Endothelial cell of umbilical vein (primary cell): Measurements from ENCODE around the gene PACSIN2. TPM values are rescaled to one million over a fixed set of nuclear protein-coding genes. Genes with fewer than 3 reads are reported as not detected.

ENCODE experiments used
- BruUV-seq: library from RNA; stranded (reverse); fragments of 400-500 nt; replicated peaks from 2 replicates; lab custom pipeline; 2021; lab: Mats Ljungman, UMichigan
- CTCF ChIA-PET: fragments of 300-600, 350-600 bp; sonication (Branson Sonifier 250); formaldehyde crosslinking; loops from one replicate; lab custom pipeline; 2021; ENCODE audit warnings: antibody characterized with exemption, inconsistent platforms; lab: Charles Lee
- POLR2A ChIA-PET: fragments of 300-600, 350-600 bp; sonication (Branson Sonifier 250); formaldehyde crosslinking; loops from one replicate; lab custom pipeline; 2021; ENCODE audit warnings: antibody characterized with exemption, inconsistent platforms; lab: Charles Lee
- DNase-seq: peaks from one replicate; pipeline ENCODE4 v3.0.0-alpha.2; 2011; ENCODE audit warnings: low read depth, low spot score
- FAIRE-seq: peaks from 2 replicates; lab custom pipeline; 2011; peaks lifted over from hg19 to GRCh38; lab: Jason Lieb, UNC
- H2AFZ ChIP-seq: 2 replicates; pipeline ENCODE4 v1.6.0; 2012; ENCODE audit warnings: low read depth, low read length, control low read depth, inconsistent platforms
- H3K27ac ChIP-seq: 2 replicates; pipeline ENCODE4 v1.5.1; 2011; ENCODE audit warnings: low read depth, mild to moderate bottlenecking, control low read depth, low read length, moderate library complexity; ENCODE audit not compliant: insufficient read depth
- H3K27me3 ChIP-seq, 2 experiments: 2 replicates each; pipeline versions ENCODE4 v1.6.0 to v1.6.1; 2011; ENCODE audit warnings: low read length in 2 of 2, mixed read lengths in 1 of 2; ENCODE audit not compliant: control insufficient read depth in 2 of 2, insufficient read depth in 2 of 2
- H3K36me3 ChIP-seq, 2 experiments: 2 replicates in 1 of 2; 3 replicates in 1 of 2; pipeline ENCODE4 v1.5.1; 2011; ENCODE audit warnings: low read length in 2 of 2, mild to moderate bottlenecking in 1 of 2, moderate library complexity in 1 of 2; ENCODE audit not compliant: control insufficient read depth in 2 of 2, insufficient read depth in 2 of 2; ENCODE audit errors: extremely low read depth in 1 of 2
- H3K4me1 ChIP-seq: 3 replicates; pipeline ENCODE4 v1.5.1; 2011; ENCODE audit warnings: mild to moderate bottlenecking, low read length; ENCODE audit not compliant: control insufficient read depth, insufficient read depth; ENCODE audit errors: extremely low read depth
- H3K4me2 ChIP-seq: 2 replicates; pipeline ENCODE4 v1.6.1; 2011; ENCODE audit warnings: low read length, control low read depth, mixed read lengths; ENCODE audit not compliant: insufficient read depth
- H3K4me3 ChIP-seq, 3 experiments: fragments of 200-600 bp in 1 of 3; sonication (generic), shearing (Covaris generic) in 1 of 3; replicated peaks in 1 of 3; 2 replicates each; pipeline ENCODE4 v1.5.1; 2011 to 2016; ENCODE audit warnings: control low read depth in 3 of 3, low read length in 3 of 3, mild to moderate bottlenecking in 2 of 3, inconsistent platforms in 1 of 3, low read depth in 1 of 3, moderate library complexity in 1 of 3; ENCODE audit not compliant: insufficient read depth in 1 of 3
- H3K79me2 ChIP-seq: 2 replicates; pipeline ENCODE4 v1.6.0; 2012; ENCODE audit warnings: low read length, inconsistent platforms; ENCODE audit not compliant: control insufficient read depth, insufficient read depth
- H3K9ac ChIP-seq: replicated peaks from 2 replicates; pipeline ENCODE3; 2011; ENCODE audit warnings: low read length, control low read depth; ENCODE audit not compliant: insufficient read depth; ENCODE audit errors: extremely low read depth
- H3K9me1 ChIP-seq: replicated peaks from 3 replicates; pipeline ENCODE4 v1.6.0; 2011; ENCODE audit warnings: mild to moderate bottlenecking, low read length; ENCODE audit not compliant: control insufficient read depth, insufficient read depth; ENCODE audit errors: extremely low read depth
- H3K9me3 ChIP-seq: replicated peaks from 2 replicates; pipeline ENCODE4 v1.5.1; 2012; ENCODE audit warnings: low read length, inconsistent platforms; ENCODE audit not compliant: control insufficient read depth, insufficient read depth
- H4K20me1 ChIP-seq: replicated peaks from 2 replicates; pipeline ENCODE3; 2011; ENCODE audit warnings: mild to moderate bottlenecking, low read length; ENCODE audit not compliant: control insufficient read depth, insufficient read depth; ENCODE audit errors: extremely low read depth
- EZH2 ChIP-seq: IDR thresholded peaks from 2 replicates; pipeline ENCODE4 v1.6.1; 2012; ENCODE audit warnings: borderline replicate concordance, low read depth, mild to moderate bottlenecking, moderate library complexity, low read length, inconsistent platforms; ENCODE audit not compliant: severe bottlenecking
- JUN ChIP-seq: IDR thresholded peaks from 2 replicates; pipeline ENCODE4 v1.6.1; 2011; ENCODE audit warnings: borderline replicate concordance, low read depth; ENCODE audit not compliant: insufficient read length, insufficient read depth
- POLR2A ChIP-seq: IDR thresholded peaks from 2 replicates; pipeline ENCODE4 v1.6.1; 2012; ENCODE audit warnings: low read depth, mild to moderate bottlenecking, control low read depth, low read length
- dilution Hi-C: fragments of 300-500 bp; cut with MboI; formaldehyde crosslinking; loops from one replicate; pipeline ENCODE4 v1.15.0; 2019; ENCODE audit warnings: low sequenced_read_pairs; ENCODE audit not compliant: extremely low pct_ligation_motif_present
- intact Hi-C: fragments of 100-400 bp; cut with micrococcal nuclease; formaldehyde crosslinking; loops from one replicate; pipeline ENCODE4 v1.10.0; 2022
- polyA plus RNA-seq, 4 experiments: library from polyadenylated mRNA; depleted of rRNA in 3 of 4; stranded (reverse) in 3 of 4; unstranded in 1 of 4; fragments of >200 nt; gene quantifications; 2 replicates each; pipeline versions ENCODE4 v1.2.1 to v1.2.3, GENCODE V29; 2011 to 2012; ENCODE audit warnings: missing spikeins in 1 of 4
- total RNA-seq: library from RNA; stranded (reverse); gene quantifications from 2 replicates; pipeline ENCODE4 v1.2.3, GENCODE V29; 2021
- TF ChIP-seq, protein P1 (sequence below), 2 donors: IDR thresholded peaks; 1 replicate in 1 of 2; 2 replicates in 1 of 2; pipeline ENCODE4 v1.5.1; 2011; ENCODE audit warnings: low read length in 2 of 2, mild to moderate bottlenecking in 2 of 2, moderate library complexity in 2 of 2, control low read depth in 1 of 2, inconsistent platforms in 1 of 2, low read depth in 1 of 2; ENCODE audit not compliant: insufficient read depth in 1 of 2; ENCODE audit errors: extremely low read depth in 1 of 2

PACSIN2 gene
- total and polyA plus RNA-seq, 2 donors (not counting 3 experiments of a cell fraction or from before 2014, with no cell fraction given), result 46.2 to 64.5 TPM

DNA sequence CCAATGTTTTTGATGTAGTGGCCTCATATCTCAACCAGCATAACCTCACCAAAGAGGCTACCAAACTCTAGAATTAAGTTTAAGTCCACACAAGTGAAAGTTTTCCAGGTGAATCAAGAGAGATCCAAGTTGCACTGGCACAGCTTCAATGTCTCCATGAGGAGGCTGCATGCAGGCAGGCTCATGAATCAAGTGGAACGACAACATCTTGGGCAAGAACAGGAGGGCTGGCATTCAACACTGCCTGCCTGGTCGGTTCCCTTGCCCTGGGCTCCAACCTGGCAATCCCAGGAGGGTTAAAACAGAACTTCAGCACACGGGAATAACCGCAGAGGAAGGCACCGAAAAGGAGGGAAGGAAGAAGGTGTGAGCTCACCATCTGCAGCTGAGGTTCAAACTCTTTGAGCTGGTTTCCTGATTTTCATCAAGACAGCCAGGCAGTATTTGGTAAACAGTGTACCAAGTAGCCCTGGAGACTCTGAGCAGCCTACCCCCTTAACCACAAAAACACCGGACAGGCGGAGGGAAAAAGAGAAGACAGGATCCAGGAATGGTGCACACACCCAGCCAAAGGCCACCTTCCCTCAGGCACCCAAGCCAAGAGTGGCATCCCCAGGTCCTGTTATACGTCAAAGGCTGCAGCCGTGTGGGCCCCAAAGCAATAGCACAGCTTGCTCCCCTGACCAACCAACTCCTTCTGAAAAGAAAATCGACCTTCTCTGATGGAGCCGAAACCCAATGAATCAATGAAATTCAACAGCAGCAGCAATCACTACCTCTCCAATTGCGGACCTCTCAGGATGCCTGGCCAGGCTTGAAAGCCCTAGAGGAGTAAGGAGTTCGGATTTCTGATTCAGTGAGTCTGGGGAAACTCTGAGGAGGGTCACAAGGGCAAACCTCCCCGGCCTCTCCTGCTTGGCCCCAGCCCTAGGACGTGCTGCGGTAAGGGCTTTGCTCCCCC is 1.3 kb downstream of the PACSIN2 start:
- Histone ChIP-seq H3K9ac (peak overlapping the region; percentile 66), H3K27me3 (no peaks in the 10 kb centered on the region), H3K4me1 (peaks cover 22% of the 10 kb centered on the region), H3K4me2 (peak overlapping the region; percentile 90), H3K79me2 (peaks cover 50% of the 10 kb centered on the region), H3K9me3 (no peaks in the 10 kb centered on the region), H3K9me1 (no peaks in the 10 kb centered on the region), H4K20me1 (no peaks in the 10 kb centered on the region), H3K36me3 (no peaks in the 10 kb centered on the region), H3K4me3 (peak overlapping the region; percentile 72 to 96 (median 81)), H2AFZ (peak overlapping the region; percentile 59), H3K27ac (peak overlapping the region; percentile 40)
- CTCF ChIA-PET, result interaction anchor here (0.6 to 4.0 kb wide), 13 partner anchors 9 to 361 kb away, joined by 3 to 24 read pairs (median 4); no protein-coding TSS in a partner anchor
- intact Hi-C loops, result loop anchor here (2.0 to 5.0 kb wide), 4 partner anchors 35 to 81 kb away; partner anchors contain the start of gene TTLL1
- FAIRE-seq (peak; percentile 84), DNase-seq (peak; percentile 64)
- TF ChIP-seq, protein P1, sequence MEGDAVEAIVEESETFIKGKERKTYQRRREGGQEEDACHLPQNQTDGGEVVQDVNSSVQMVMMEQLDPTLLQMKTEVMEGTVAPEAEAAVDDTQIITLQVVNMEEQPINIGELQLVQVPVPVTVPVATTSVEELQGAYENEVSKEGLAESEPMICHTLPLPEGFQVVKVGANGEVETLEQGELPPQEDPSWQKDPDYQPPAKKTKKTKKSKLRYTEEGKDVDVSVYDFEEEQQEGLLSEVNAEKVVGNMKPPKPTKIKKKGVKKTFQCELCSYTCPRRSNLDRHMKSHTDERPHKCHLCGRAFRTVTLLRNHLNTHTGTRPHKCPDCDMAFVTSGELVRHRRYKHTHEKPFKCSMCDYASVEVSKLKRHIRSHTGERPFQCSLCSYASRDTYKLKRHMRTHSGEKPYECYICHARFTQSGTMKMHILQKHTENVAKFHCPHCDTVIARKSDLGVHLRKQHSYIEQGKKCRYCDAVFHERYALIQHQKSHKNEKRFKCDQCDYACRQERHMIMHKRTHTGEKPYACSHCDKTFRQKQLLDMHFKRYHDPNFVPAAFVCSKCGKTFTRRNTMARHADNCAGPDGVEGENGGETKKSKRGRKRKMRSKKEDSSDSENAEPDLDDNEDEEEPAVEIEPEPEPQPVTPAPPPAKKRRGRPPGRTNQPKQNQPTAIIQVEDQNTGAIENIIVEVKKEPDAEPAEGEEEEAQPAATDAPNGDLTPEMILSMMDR (IDR thresholded peaks at IDR 0.05; ENCODE audit: extremely low read depth in 1 of 2, insufficient read depth in 1 of 2, low read depth in 1 of 2, low read length in 2 of 2), result no peak
- TF ChIP-seq POLR2A (no peak), JUN (no peak), EZH2 (no peak)
- dilution Hi-C loops, result no loop called here
- TSS peak; percentile 23 for BruUV-seq
- POLR2A ChIA-PET, result interaction anchor here (0.8 to 2.6 kb wide), 7 partner anchors 9 to 87 kb away, joined by 3 to 14 read pairs (median 6); no protein-coding TSS in a partner anchor
